ENCODE measurements around the gene CLPTM1.
A peak's percentile ranks its signal among the peaks of the same experiment; 100 is the strongest.
"Not testable (repeated sequence)": the region's sequence is repeated elsewhere in the genome, so short reads cannot be mapped to it uniquely, and the experiment has no call there.

The CLPTM1 gene

DNA sequence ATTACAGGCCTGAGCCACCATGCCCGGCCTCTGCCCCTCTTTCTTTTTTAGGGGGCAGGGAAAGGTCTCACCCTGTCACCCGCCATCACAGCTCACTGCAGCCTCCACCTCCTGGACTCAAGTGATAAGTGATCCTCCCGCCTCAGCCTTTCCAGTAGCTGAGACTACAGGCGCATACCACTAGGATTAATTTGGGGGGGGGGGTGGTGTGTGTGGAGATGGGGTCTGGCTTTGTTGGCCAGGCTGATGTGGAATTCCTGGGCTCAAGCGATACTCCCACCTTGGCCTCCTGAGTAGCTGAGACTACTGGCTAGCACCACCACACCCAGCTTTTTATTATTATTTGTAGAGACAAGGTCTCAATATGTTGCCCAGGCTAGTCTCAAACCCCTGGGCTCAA lies 45.4 kb upstream of the CLPTM1 start:
- ChIA-PET POLR2A (interaction anchor here (0.6 kb wide), 1 partner anchor 163 kb away, joined by 4 read pairs; no protein-coding TSS in a partner anchor), CTCF (interaction anchor here (2.7 kb wide), 1 partner anchor 42 kb away, joined by 18 read pairs; no protein-coding TSS in a partner anchor)
- TF ChIP-seq CTCF (IDR thresholded peaks at IDR 0.05; ENCODE audit: insufficient read depth, low read length, missing control alignments) = no peak
- no peak for DNase-seq (ENCODE audit: low read depth, low spot score)
- no peak overlapping the region for H3K4me3 ChIP-seq (ENCODE audit: low read depth, low read length)

DNA sequence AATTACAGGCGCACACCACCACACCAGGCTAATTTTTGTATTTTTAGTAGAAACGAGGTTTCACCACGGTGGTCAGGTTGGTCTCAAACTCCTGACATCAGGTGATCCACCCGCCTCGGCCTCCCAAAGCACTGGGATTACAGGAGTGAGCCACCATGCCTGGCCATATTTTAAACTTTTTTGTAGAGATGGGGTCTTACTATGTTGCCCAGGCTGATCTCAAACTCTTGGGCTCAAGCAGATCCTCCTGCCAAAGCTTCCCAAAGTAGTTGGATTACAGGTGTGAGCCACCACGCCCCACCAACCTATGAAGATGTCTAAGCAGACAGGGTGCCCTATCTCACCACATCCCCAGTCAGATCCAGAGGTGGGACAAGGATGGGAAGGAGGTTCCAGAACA lies 43.3 kb upstream of the CLPTM1 start:
- H3K4me3 ChIP-seq (ENCODE audit: low read depth, low read length); DNase-seq (ENCODE audit: low read depth, low spot score); POLR2A ChIA-PET: not testable (repeated sequence)
- CTCF ChIA-PET = interaction anchor here (0.8 to 2.7 kb wide), 8 partner anchors 10 to 427 kb away, joined by 3 to 18 read pairs (median 6); no protein-coding TSS in a partner anchor

GRCh38 chr19:44912854-44913253 lies 42.3 kb upstream of the CLPTM1 start:
- H3K4me3 ChIP-seq (ENCODE audit: low read depth, low read length) = no peak overlapping the region
- TF ChIP-seq CTCF (IDR thresholded peaks at IDR 0.05; ENCODE audit: insufficient read depth, low read length, missing control alignments) = no peak
- CTCF ChIA-PET = interaction anchor here (0.7 to 1.5 kb wide), 4 partner anchors 8 to 40 kb away, joined by 3 to 4 read pairs (median 4); no protein-coding TSS in a partner anchor
- POLR2A ChIA-PET = no interaction called here
- no peak for DNase-seq (ENCODE audit: low read depth, low spot score)

DNA sequence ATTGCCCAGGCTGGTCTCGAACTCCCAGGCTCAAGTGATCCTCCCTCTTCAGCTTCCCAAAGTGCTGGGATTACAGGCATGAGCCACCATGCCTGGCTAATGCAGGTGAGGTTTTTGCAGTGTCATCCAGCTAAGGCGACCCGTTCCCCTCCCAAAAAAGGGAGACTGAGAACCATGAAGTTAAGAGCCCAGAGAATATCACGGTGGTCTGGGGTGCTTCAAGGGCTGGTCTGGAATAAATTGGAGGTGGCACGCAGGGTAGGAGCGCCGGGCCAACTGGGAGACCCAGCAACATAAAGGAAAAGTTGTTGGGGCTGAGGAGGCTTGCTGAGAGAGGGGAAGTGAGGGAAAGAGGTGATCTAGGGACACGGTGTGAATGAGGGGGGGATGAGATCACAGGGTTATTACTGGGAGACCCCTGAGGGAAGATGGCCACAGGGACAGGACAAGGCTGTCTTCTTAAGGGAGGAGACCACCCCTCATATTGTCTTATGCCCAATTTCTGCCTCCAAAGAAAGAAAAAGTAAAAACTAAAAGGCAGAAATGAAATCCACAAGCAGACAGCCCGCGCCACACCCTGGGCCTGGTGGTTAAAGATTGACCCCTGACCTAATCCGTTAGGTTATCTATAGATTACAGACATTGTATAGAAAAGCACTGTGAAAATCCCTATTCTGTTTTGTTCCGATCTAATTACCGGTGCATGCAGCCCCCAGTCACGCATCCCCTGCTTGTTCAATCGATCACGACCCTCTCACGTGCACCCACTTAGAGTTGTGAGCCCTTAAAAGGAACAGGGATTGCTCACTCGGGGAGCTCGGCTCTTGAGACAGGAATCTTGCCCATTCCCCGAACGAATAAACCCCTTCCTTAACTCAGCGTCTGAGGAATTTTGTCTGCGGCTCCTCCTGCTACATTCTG lies 41.4 kb upstream of the CLPTM1 start:
- CTCF ChIA-PET = interaction anchor here (0.7 to 1.5 kb wide), 4 partner anchors 9 to 39 kb away, joined by 3 to 4 read pairs (median 4); no protein-coding TSS in a partner anchor
- H3K4me3 ChIP-seq (ENCODE audit: low read depth, low read length) = peak overlapping the region; percentile 58; the same call in 1 of the 2 replicates
- DNase-seq (ENCODE audit: low read depth, low spot score); POLR2A ChIA-PET: not testable (repeated sequence)

DNA sequence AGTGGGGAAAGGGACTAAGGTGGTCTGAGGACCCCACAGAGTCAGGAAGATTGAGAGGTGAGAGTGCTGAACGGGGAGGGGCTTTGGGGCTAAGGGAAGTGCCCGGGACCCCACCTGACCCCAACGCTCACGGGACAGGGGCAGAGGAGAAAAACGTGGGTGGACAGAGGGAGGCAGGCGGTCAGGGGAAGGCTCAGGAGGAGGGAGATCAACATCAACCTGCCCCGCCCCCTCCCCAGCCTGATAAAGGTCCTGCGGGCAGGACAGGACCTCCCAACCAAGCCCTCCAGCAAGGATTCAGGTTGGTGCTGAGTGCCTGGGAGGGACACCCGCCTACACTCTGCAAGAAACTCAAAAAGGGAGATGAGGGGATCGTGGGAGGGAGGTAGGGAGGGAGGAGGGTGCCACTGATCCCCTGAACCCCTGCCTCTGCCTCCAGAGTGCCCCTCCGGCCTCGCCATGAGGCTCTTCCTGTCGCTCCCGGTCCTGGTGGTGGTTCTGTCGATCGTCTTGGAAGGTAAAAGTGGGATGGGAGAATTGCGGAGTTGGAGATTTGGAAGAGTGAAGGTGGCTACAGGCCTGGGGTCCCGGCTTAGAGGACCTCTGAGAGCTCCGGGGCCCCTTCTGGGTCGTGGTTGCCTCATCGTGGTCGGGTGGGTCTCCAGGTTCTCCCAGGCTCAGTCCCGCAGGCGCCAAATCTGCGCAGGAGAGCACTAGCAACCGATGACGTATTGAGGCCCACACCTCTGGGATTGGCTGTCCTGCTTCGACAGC lies 40.6 kb upstream of the CLPTM1 start, which contains the start of gene APOC1:
TSS of gene APOC1 (plus strand) at position 176 of the 774 bp plus-strand sequence. CDS start at position 460, 284 bp downstream.
- POLR2A ChIA-PET; DNase-seq (ENCODE audit: low read depth, low spot score): not testable (repeated sequence)
- CTCF ChIA-PET = interaction anchor here (1.0 to 1.5 kb wide), 5 partner anchors 9 to 38 kb away, joined by 3 to 5 read pairs (median 4); partner anchors contain the start of gene APOE
- H3K4me3 ChIP-seq (ENCODE audit: low read depth, low read length) = peak within 1 kb of the TSS; percentile 58

DNA sequence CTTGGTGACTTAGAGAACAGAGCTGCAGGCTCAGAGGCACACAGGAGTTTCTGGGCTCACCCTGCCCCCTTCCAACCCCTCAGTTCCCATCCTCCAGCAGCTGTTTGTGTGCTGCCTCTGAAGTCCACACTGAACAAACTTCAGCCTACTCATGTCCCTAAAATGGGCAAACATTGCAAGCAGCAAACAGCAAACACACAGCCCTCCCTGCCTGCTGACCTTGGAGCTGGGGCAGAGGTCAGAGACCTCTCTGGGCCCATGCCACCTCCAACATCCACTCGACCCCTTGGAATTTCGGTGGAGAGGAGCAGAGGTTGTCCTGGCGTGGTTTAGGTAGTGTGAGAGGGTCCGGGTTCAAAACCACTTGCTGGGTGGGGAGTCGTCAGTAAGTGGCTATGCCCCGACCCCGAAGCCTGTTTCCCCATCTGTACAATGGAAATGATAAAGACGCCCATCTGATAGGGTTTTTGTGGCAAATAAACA lies 30.9 kb upstream of the CLPTM1 start:
- ChIA-PET POLR2A (interaction anchor here (0.6 kb wide), 1 partner anchor 38 kb away, joined by 3 read pairs; no protein-coding TSS in a partner anchor), CTCF (interaction anchor here (0.9 to 1.8 kb wide), 2 partner anchors 8 to 19 kb away, joined by 3 to 5 read pairs; partner anchors contain the start of gene APOE)
- no peak for DNase-seq (ENCODE audit: low read depth, low spot score)
- no peak for TF ChIP-seq CTCF (IDR thresholded peaks at IDR 0.05; ENCODE audit: insufficient read depth, low read length, missing control alignments)
- H3K4me3 ChIP-seq (ENCODE audit: low read depth, low read length) = no peak overlapping the region

DNA sequence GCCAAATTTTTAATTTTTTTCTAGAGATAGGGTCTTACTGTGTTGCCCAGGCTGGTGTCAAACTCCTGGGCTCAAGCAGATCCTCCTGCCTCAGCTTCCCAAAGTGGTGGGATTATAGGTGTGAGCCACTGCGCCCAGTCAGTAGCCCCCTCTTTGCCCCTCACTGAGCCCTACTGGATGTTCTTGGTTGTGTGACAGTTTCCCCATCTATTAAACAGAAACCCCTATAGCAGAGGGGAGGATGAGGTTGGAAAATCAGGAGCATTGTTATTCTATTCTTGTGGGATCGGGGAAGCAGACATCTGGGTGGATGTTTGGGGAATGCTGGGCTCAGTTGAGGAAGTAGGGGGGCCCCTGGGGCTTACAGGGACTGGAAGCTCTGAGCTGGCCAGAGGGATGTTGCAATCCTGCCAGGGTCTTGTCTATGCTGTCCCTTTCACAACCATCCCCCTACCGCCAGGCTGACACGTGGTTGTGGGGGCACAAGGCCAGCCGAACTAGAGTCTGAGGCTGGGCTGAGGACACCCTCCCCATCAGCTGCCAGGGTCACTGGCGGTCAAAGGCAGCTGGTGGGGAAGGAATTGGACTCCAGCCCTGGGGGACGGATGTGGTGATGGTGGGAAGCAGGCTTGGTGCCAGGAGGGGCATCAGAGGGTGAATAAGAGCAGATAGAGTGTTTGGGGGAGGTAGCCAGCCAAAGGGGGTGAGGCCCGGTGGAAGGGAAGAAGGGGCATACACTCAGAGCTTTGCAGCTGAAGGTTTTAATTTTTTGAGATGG lies 29.9 kb upstream of the CLPTM1 start:
- TF ChIP-seq CTCF (IDR thresholded peaks at IDR 0.05; ENCODE audit: insufficient read depth, low read length, missing control alignments) = no peak
- no peak overlapping the region for H3K4me3 ChIP-seq (ENCODE audit: low read depth, low read length)
- POLR2A ChIA-PET = no interaction called here
- CTCF ChIA-PET = interaction anchor here (0.6 to 1.8 kb wide), 4 partner anchors 9 to 343 kb away, joined by 3 to 5 read pairs (median 3); partner anchors contain the start of gene APOE
- DNase-seq (ENCODE audit: low read depth, low spot score) = no peak

- not testable (repeated sequence) for DNase-seq (ENCODE audit: low read depth, low spot score)
Measured at GRCh38 chr19:44926245-44927077, 28.7 kb upstream of the CLPTM1 start.

More at GRCh38 chr19:44926245-44927077, 28.7 kb upstream of the CLPTM1 start:
- POLR2A ChIA-PET; H3K4me3 ChIP-seq (ENCODE audit: low read depth, low read length): not testable (repeated sequence)
- CTCF ChIA-PET = interaction anchor here (0.8 to 1.8 kb wide), 4 partner anchors 10 to 25 kb away, joined by 3 to 5 read pairs (median 4); partner anchors contain the start of gene APOE

Data from AG04449 (cell line).